Body of pancreas (tissue), 4 donors: Measurements from ENCODE around the gene ITIH4. TPM values are rescaled to one million over a fixed set of nuclear protein-coding genes. Genes with fewer than 3 reads are reported as not detected.

Source experiments
- ATAC-seq: fragments of 150-250 bp; one replicate; pipeline ENCODE4 v1.9.1; 2016
- DNase-seq, 4 donors: peaks; one replicate each; pipeline ENCODE4 v3.0.0-alpha.2; 2019
- H3K27ac ChIP-seq, 4 donors: fragments of 200-600 bp; sonication (generic); 1 replicate in 3 of 4; 2 replicates in 1 of 4; pipeline versions ENCODE4 v1.5.1 to v1.6.1; 2016 to 2019; ENCODE audit warnings: mild to moderate bottlenecking in 1 of 4, mixed read lengths in 1 of 4, moderate library complexity in 1 of 4
- H3K27me3 ChIP-seq, 2 donors: fragments of 200-600 bp; sonication (generic); one replicate each; pipeline ENCODE4 v1.6.0; 2016; ENCODE audit warnings: mild to moderate bottlenecking in 1 of 2
- H3K36me3 ChIP-seq, 2 donors: fragments of 200-600 bp; sonication (generic); replicated peaks in 1 of 2; 2 replicates each; pipeline ENCODE4 v1.5.1; 2016; ENCODE audit warnings: low read depth in 2 of 2; ENCODE audit not compliant: insufficient read depth in 1 of 2
- H3K4me1 ChIP-seq: fragments of 200-600 bp; sonication (generic); one replicate; pipeline ENCODE4 v1.6.0; 2016
- H3K4me3 ChIP-seq, 2 donors: fragments of 200-600 bp; sonication (generic); 1 replicate in 1 of 2; 2 replicates in 1 of 2; pipeline ENCODE4 v1.5.1; 2016 to 2019
- H3K9me3 ChIP-seq, 3 donors: fragments of 200-600 bp; sonication (generic); 1 replicate in 2 of 3; 2 replicates in 1 of 3; pipeline ENCODE4 v1.5.1; 2016
- POLR2A ChIP-seq, 3 donors: fragments of 450-650 bp; IDR thresholded peaks; one replicate each; pipeline ENCODE4 v1.6.1; 2016; ENCODE audit warnings: antibody characterized with exemption in 3 of 3, mild to moderate bottlenecking in 2 of 3
- WGBS, 2 donors: methylation state at CpG; one replicate each; pipeline ENCODE4 v1.1.5; 2017; 5-methylcytosine and 5-hydroxymethylcytosine counted together
- intact Hi-C: fragments of 100-400 bp; cut with DNase I; formaldehyde crosslinking; loops from one replicate; pipeline ENCODE4 v1.15.1; 2023
- total RNA-seq, 2 donors: library from RNA; depleted of rRNA; stranded (reverse); fragments of >200 nt; gene quantifications; one replicate each; pipeline ENCODE4 v1.1.0, GENCODE V29; 2016
- TF ChIP-seq, protein P1 (sequence below), 7 experiments: fragments of 450-650 bp in 4 of 7; fragments of 200-600 bp in 3 of 7; sonication (generic) in 3 of 7; IDR thresholded peaks; one replicate each; pipeline ENCODE4 v1.5.1; 2016 to 2019; ENCODE audit warnings: antibody characterized with exemption in 7 of 7

The ITIH4 gene
- 10 to 100 TPM; 60.7 to 86.7 TPM for total RNA-seq

DNA sequence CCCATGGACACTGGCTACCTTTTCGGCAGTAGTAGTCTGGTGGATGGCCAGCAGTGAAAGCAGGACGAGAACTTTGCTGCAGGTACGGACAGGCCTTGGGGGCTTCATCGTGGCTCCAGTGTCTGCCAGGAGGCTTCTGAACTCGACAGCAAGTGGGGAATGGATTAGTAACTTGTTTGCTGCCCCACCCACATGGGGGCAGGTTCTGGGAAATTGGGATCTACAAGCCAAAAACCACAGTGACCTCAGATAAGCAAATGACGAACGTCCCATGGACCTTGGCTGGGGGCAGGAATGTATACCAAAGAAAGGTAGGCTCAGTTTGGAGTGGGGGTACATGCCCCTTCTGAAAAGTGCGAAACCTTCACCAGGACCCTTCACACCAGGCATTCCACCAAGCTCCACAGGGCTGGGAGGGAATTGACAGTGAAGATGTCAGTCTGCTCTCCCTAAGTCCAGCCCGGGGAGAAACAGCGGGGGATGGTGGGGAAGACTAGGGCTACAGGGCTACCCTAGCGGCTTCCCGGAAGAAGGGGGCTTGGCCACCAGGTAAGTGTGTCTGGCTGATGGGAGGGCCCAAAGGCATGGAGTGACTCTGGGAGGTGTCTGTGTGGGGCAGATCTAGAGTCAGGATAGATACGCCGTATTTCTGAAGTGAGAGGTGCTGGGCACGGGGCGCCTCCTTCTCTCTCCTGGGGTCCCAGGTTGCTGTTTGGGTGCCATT, at the start of gene ITIH4:
Gene ITIH4 (minus strand): TSS at position 138 of the 724 bp plus-strand sequence. CDS start 30 bp downstream, at position 108.
- Histone ChIP-seq H3K4me1 (peaks cover 49% of the 10 kb centered on the region), H3K36me3 (no peaks in the 10 kb centered on the region), H3K27me3 (no peaks in the 10 kb centered on the region), H3K4me3 (no peak within 1 kb of the TSS), H3K27ac (peak within 1 kb of the TSS in 3 of 4 donors; percentile 16 to 46 (median 43)), H3K9me3 (no peaks in the 10 kb centered on the region)
- peak in 2 of 3 donors; percentile 31 to 49 for TF ChIP-seq POLR2A (IDR thresholded peaks at IDR 0.05)
- TF ChIP-seq, protein P1, sequence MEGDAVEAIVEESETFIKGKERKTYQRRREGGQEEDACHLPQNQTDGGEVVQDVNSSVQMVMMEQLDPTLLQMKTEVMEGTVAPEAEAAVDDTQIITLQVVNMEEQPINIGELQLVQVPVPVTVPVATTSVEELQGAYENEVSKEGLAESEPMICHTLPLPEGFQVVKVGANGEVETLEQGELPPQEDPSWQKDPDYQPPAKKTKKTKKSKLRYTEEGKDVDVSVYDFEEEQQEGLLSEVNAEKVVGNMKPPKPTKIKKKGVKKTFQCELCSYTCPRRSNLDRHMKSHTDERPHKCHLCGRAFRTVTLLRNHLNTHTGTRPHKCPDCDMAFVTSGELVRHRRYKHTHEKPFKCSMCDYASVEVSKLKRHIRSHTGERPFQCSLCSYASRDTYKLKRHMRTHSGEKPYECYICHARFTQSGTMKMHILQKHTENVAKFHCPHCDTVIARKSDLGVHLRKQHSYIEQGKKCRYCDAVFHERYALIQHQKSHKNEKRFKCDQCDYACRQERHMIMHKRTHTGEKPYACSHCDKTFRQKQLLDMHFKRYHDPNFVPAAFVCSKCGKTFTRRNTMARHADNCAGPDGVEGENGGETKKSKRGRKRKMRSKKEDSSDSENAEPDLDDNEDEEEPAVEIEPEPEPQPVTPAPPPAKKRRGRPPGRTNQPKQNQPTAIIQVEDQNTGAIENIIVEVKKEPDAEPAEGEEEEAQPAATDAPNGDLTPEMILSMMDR (IDR thresholded peaks at IDR 0.05) = no peak
- peak; percentile 40 for ATAC-seq
- peak; percentile 37 to 66 (median 58) for DNase-seq
- intact Hi-C loops = no loop called here
- WGBS, 2 donors = 67 to 79% methylated on average over 13 to 16 of the region's 16 CpGs

- Histone ChIP-seq H3K27me3 (no peaks in the 10 kb centered on the region), H3K27ac (no peak overlapping the region), H3K4me1 (no peaks in the 10 kb centered on the region), H3K36me3 (no peaks in the 10 kb centered on the region), H3K9me3 (no peaks in the 10 kb centered on the region), H3K4me3 (no peak overlapping the region)
- no peak for TF ChIP-seq POLR2A (IDR thresholded peaks at IDR 0.05)
- TF ChIP-seq, protein P1 (IDR thresholded peaks at IDR 0.05) = no peak
- DNase-seq (no peak), ATAC-seq (no peak)
- intact Hi-C loops = no loop called here
- WGBS, 2 donors = 90 to 94% methylated on average over 5 of the region's 5 CpGs
Measured at GRCh38 chr3:52880047-52880446, 49.6 kb upstream of the ITIH4 start.

- no peak for ATAC-seq
- WGBS, 2 donors = 85 to 90% methylated on average over 3 to 4 of the region's 4 CpGs
- Histone ChIP-seq H3K27me3 (no peaks in the 10 kb centered on the region), H3K4me3 (no peak overlapping the region), H3K9me3 (no peaks in the 10 kb centered on the region), H3K27ac (no peak overlapping the region), H3K4me1 (no peaks in the 10 kb centered on the region), H3K36me3 (no peaks in the 10 kb centered on the region)
- intact Hi-C loops = no loop called here
- DNase-seq = no peak
- TF ChIP-seq, protein P1 (IDR thresholded peaks at IDR 0.05) = no peak
- no peak for TF ChIP-seq POLR2A (IDR thresholded peaks at IDR 0.05)
Measured at GRCh38 chr3:52879581-52879980, 49.1 kb upstream of the ITIH4 start.

GRCh38 chr3:52879090-52879489, 48.6 kb upstream of the ITIH4 start:
- TF ChIP-seq, protein P1 (IDR thresholded peaks at IDR 0.05) = peak in 2 of 7 experiments; percentile 2 to 30
- no peak for TF ChIP-seq POLR2A (IDR thresholded peaks at IDR 0.05)
- no peak for ATAC-seq
- Histone ChIP-seq H3K4me1 (peaks cover under 1% of the 10 kb centered on the region), H3K36me3 (no peaks in the 10 kb centered on the region), H3K9me3 (no peaks in the 10 kb centered on the region), H3K27me3 (no peaks in the 10 kb centered on the region), H3K4me3 (no peak overlapping the region), H3K27ac (no peak overlapping the region)
- WGBS, 2 donors = 67 to 74% methylated on average over 4 of the region's 4 CpGs
- DNase-seq = peak in 1 of 4 donors; percentile 37
- intact Hi-C loops = no loop called here

- WGBS, 2 donors = 53 to 62% methylated on average over 3 of the region's 3 CpGs
- intact Hi-C loops = no loop called here
Measured at GRCh38 chr3:52877085-52877484, 46.6 kb upstream of the ITIH4 start.

More at GRCh38 chr3:52877085-52877484, 46.6 kb upstream of the ITIH4 start:
- H3K27ac ChIP-seq = peak overlapping the region in 1 of 4 donors; percentile 13
- DNase-seq = no peak
- H3K4me1 ChIP-seq = peaks cover 5% of the 10 kb centered on the region
- no peak for TF ChIP-seq POLR2A (IDR thresholded peaks at IDR 0.05)
- TF ChIP-seq, protein P1 (IDR thresholded peaks at IDR 0.05) = no peak
- no peak overlapping the region for H3K4me3 ChIP-seq
- no peaks in the 10 kb centered on the region for H3K27me3 ChIP-seq
- no peaks in the 10 kb centered on the region for H3K36me3 ChIP-seq
- H3K9me3 ChIP-seq = no peaks in the 10 kb centered on the region
- ATAC-seq = no peak
